GM21390 (cell line): Measurements from ENCODE around the gene SPG21.
"Not testable (repeated sequence)": the region's sequence is repeated elsewhere in the genome, so short reads cannot be mapped to it uniquely, and the experiment has no call there.

Experiments
- ATAC-seq: cut with Tn5 transposase; IDR thresholded peaks from one replicate; pipeline ENCODE4 v1.9.1; 2021; ENCODE audit not compliant: unreplicated experiment

Gene SPG21

DNA sequence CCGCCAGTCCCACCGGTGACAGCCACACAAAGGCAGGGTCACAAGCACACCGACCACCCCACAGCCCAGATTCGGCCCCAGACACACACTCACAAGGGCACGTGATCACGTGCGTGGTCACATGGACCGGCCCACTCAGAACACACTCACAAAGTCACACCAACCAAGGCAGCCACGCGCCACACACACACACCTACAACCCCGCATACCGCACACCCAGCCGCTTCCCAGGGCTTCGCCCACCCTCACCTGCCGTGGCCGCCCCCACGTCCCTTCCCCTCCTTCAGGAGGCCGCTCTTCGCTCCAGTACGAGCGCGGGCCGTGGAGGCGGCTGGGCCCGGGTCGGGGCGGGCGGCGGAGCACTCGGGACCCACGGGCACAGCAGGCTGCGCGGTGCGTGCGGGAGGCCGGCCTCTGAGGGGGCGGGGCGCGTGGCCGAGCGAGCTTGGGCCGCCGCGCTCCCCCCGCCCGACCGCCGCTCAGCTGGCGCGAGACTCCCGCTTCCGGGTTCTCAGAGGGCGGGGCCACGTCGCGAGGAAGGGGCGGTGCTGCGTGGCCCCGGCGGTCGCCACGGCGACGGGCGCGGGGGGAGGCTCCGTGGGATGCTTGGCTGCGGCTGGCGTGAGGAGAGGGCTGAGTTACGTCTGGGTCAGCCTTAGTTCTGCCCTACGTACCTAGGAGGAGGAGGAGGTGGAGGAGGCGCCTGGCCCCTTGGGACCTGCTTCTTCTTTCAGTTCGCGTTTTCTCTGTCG, at the start of gene SPG21:
Gene SPG21 (minus strand): TSS at position 499 of the 752 bp plus-strand sequence. CDS start 6,345 bp downstream, outside the sequence.
- ATAC-seq: peak; percentile 95

DNA sequence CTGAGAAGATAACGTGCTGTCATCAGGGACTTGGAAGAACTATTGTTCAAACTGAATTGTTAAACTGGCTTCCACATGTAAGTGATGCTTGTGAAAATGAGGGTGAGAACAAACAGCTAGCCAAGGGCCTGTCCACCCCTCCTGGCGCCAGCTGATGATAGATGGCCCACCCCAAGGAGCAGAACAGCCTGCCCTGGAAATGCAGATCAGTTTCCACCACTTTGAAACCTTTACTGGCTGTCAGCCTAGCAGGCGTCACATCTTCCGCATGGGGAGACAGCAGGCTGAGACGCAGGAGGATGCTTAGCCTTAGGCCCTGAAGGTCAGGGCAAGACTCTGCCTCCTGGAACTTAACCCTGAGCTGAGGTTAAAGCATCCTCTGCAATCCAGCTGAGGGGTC, 49.1 kb upstream of the SPG21 start:
- no peak for ATAC-seq

DNA sequence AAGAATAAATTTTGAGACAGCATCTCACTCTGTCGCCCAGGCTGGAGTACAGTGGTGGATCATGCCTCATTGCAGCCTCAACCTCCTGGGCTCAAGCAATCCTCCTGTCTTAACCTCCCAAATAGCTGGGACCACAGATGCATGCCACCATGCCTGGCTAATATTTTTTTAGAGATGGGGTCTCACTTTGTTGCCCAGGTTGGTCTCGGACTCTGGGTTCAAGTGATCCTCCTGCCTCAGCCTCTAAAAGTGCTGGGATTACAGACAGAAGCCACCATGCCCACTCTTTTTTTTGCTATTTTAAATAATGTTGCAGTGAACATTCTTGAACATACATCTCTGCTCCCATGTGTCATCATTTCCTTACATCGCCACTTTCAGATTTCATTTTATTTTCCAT, 48.7 kb upstream of the SPG21 start:
- ATAC-seq: no peak

- no peak for ATAC-seq
Measured at GRCh38 chr15:65037309-65037708, 47.6 kb upstream of the SPG21 start.

DNA sequence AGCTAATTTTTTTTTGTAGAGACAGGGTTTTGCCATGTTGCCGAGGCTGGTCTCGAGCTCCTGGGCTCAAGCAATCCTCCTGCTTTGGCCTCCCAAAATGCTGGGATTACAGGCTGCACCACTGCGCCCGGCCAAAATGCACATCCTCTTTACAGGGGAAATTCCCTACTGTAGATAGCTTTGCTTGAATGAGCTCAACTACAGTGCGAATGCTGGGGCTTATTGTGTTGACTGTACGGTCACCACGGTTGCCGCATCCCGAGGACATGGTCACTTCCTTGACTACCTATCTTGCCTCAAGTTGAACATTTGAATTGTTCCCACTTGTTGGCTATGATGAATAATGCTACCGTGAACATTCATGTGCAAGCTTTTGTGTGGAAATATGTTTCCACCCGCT, 45.0 kb upstream of the SPG21 start:
- ATAC-seq: no peak

- ATAC-seq: no peak
Measured at GRCh38 chr15:65033659-65034269, 44.0 kb upstream of the SPG21 start.

DNA sequence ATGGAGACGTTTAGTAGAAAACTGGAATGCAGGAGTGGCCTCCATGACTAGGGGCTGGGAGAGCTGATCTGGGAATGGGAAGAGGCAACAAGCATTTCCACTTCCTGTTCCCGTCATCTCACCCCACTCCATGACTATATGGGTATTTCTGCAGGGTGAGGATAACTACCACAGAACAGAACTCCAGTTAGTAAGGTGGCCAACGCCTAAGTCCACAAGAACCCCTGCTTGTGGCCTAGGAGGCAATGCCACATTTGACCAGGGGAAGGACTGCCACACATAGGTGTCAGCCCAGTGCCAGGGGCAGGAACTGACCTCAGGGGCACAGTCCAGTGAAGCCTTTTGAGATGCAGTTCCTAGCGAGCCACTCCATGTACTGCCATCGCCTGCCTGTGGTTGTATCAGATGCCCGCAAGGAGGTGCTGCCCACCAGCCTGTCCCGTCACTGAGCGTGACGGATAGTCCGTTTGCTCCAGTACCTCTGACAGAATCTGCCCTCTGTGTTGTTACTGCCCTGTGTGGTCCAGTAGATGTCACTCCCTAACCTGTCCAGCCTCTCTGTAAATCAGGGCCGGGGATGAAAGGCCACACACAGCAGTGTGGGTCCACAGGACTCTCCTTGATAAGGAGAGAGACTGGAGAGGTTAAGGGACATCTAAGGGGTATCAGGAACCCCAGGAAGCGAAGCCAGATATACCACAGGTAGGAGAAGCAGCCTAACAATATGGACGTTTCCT, 43.3 kb upstream of the SPG21 start:
- ATAC-seq: no peak

DNA sequence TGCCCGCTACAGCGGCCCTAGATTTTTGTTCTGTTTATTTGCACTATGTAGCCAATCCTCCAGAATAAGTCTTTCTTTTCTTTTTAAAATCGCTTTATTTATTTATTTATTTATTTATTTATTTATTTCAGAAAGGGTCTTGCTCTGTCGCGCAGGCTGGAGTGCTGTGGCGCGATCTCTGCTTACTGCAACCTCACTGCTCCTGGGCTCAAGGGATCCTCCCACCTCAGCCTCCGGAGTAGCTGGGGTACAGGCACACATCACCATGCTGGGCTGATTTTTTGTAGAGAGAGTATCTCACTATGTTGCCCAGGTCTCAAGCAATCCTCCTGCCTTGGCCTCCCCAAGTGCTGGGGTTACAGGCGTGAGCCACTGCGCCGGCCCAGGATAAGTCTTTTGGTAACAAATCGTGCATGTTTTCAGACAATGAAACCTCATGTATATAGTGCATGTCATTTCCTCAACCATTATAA, 40.1 kb upstream of the SPG21 start:
- ATAC-seq: no peak

GRCh38 chr15:65028921-65029735, 39.4 kb upstream of the SPG21 start, which contains the start of gene MTFMT:
TSS of gene MTFMT (minus strand) at chr15:65029639. CDS start at chr15:65029613, 26 bp downstream.
- ATAC-seq: peak; percentile 80

- ATAC-seq: no peak
Measured at GRCh38 chr15:65028338-65028737, 38.6 kb upstream of the SPG21 start.

GRCh38 chr15:65027593-65027992, 37.9 kb upstream of the SPG21 start:
- ATAC-seq: no peak

- ATAC-seq: no peak
Measured at GRCh38 chr15:65026756-65027155, 37.0 kb upstream of the SPG21 start.

DNA sequence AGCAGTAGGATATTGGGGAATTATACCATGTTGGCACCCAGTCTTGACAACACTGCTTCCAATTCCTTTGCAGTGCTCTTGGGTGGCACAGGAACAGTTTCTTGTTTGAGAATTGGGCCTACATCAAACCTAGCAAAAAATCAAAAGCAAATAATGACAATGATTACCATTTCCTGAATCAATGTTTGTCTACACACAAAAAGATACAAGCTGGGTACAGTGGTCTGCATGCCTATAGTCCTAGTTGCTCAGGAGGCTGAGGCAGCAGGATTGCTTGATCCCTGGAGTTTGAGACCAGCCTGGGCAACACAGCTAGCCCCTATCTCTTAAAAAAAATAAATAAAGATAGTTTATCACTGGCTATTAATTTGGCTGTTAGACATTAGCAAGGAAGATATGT, 31.8 kb upstream of the SPG21 start:
- no peak for ATAC-seq

- no peak for ATAC-seq
Measured at GRCh38 chr15:65020419-65020818, 30.7 kb upstream of the SPG21 start.

DNA sequence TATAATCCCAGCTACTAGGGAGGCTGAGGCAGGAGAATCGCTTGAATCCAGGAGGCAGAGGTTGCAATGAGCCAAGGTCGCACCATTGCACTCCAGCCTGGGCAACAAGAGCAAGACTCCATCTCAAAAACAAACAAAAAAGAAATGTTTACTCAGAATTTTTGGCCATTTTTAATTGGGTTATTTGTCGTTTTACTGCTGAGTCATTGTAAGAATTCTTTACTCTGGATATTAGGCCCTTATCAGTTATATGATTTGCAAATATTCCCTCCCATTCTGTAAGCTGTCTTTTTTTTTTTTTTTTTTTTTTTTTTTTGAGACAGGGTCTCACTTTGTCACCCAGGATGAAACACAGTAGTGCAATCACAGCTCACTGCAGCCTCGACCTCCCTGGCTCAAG, 21.5 kb upstream of the SPG21 start:
- not testable (repeated sequence) for ATAC-seq

- ATAC-seq: no peak
Measured at GRCh38 chr15:65008983-65009382, 19.3 kb upstream of the SPG21 start.

DNA sequence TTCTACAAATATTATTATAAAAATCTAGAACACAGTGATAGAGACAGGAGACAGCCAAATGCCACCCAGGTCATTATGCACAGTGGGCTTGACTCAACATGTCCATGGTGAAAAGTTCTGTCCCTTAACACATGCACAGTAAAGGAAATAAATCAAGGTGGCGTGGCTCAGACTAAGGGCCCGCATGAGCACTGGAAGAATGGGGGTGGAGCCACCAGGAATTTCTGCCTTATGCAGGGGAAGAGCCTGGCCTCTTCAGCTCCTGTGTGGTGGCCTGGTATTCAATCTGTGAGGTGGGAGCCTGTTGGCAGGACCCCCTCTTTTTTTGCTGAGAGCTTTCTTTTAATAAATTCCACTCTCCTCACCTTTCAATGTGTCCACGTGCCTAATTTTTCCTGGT, 17.2 kb upstream of the SPG21 start:
- no peak for ATAC-seq

DNA sequence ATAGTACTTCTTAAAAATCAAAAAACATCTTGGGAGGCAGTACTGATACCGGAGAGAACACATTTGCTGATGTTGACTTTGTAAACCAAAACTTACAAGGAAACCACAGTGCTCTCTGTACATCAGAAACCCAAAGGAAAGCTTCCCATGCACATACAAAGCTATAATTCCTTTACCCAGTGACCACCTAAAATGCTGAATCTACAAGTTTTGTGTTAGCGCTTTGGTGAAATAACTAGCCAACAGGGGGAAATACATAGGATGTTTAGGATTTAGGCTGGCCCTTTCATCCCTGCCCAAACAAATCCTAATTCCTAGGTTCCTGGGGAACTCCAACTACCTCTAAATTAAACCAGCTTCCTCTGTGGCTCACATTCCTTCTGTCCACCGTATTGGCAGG, 15.3 kb upstream of the SPG21 start:
- no peak for ATAC-seq

GRCh38 chr15:64997745-64998375, 8.1 kb upstream of the SPG21 start:
- no peak for ATAC-seq

GRCh38 chr15:64997066-64997465, 7.4 kb upstream of the SPG21 start:
- no peak for ATAC-seq
